ENCODE results near the gene RCN1.

DNA sequence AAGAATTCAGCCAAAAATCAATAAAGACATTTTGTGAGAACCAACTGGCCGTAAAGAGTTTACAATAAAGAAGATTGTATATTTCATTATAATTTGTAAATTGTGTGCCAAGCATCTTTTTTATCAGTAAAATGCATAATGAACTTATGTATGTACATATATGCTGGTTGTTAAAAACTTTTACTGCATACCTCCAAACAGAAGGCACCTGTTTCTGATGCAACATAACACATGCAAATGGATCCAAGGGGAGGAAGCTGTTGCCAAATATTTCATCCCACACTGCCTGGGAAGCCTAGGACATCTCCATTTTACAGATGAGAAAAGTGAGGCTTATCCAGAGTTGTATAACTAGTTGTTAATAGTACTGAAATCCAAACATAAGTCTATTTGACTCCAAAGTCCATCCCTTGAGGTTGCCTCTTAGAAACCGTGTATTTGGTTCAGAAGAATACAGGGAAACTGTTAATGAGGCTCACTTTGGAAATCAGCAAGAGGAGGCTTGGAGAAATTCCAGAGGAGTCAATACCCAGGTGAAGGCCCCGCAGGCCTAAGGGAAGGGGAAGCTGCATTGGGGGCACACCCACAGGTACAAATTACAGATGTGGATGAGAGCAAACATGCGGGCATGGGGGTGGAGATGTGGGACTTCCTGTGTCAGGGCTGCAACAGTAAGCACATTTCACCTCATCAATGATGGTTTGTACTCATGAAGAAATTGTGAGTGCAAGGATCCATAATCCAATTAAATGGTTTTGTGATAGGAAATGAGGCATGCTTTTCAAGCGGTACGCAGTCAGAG lies 51.1 kb downstream of the RCN1 start:
- TF ChIP-seq, protein P1, sequence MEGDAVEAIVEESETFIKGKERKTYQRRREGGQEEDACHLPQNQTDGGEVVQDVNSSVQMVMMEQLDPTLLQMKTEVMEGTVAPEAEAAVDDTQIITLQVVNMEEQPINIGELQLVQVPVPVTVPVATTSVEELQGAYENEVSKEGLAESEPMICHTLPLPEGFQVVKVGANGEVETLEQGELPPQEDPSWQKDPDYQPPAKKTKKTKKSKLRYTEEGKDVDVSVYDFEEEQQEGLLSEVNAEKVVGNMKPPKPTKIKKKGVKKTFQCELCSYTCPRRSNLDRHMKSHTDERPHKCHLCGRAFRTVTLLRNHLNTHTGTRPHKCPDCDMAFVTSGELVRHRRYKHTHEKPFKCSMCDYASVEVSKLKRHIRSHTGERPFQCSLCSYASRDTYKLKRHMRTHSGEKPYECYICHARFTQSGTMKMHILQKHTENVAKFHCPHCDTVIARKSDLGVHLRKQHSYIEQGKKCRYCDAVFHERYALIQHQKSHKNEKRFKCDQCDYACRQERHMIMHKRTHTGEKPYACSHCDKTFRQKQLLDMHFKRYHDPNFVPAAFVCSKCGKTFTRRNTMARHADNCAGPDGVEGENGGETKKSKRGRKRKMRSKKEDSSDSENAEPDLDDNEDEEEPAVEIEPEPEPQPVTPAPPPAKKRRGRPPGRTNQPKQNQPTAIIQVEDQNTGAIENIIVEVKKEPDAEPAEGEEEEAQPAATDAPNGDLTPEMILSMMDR (IDR thresholded peaks at IDR 0.05), result no peak
- no peak for TF ChIP-seq POLR2A (IDR thresholded peaks at IDR 0.05)
